GM21723 (cell line): ENCODE measurements around the gene NUDT4B.
"Not testable (repeated sequence)": the region's sequence is repeated elsewhere in the genome, so short reads cannot be mapped to it uniquely, and the experiment has no call there.

ENCODE experiments used
- ATAC-seq: cut with Tn5 transposase; IDR thresholded peaks from one replicate; pipeline ENCODE4 v1.9.1; 2021; ENCODE audit warnings: mild to moderate bottlenecking, moderate library complexity; ENCODE audit not compliant: unreplicated experiment

NUDT4B gene

GRCh38 chr1:148748563-148749334 is at the start of gene NUDT4B:
Gene NUDT4B (plus strand): TSS chr1:148748774. CDS start chr1:148748953, 179 bp downstream.
- ATAC-seq = peak; percentile 49

GRCh38 chr1:148699357-148699756 is 49.2 kb upstream of the NUDT4B start:
- ATAC-seq = not testable (repeated sequence)

- not testable (repeated sequence) for ATAC-seq
These were observed 46.3 kb upstream of the NUDT4B start for GRCh38 chr1:148702242-148702641.

- ATAC-seq = not testable (repeated sequence)
These were observed 44.5 kb upstream of the NUDT4B start for GRCh38 chr1:148703973-148704591.

- ATAC-seq = not testable (repeated sequence)
These were observed 43.1 kb upstream of the NUDT4B start for GRCh38 chr1:148705316-148705948.

GRCh38 chr1:148708779-148709333 is 39.7 kb upstream of the NUDT4B start:
- not testable (repeated sequence) for ATAC-seq

GRCh38 chr1:148710772-148711523 is 37.6 kb upstream of the NUDT4B start:
- ATAC-seq = not testable (repeated sequence)

- ATAC-seq = not testable (repeated sequence)
These were observed 36.2 kb upstream of the NUDT4B start for GRCh38 chr1:148712353-148712752.

GRCh38 chr1:148715518-148715917 is 33.1 kb upstream of the NUDT4B start:
- ATAC-seq = not testable (repeated sequence)

GRCh38 chr1:148716966-148717520 is 31.5 kb upstream of the NUDT4B start:
- ATAC-seq = not testable (repeated sequence)

- ATAC-seq = not testable (repeated sequence)
These were observed 27.7 kb upstream of the NUDT4B start for GRCh38 chr1:148720918-148721317.

- ATAC-seq = not testable (repeated sequence)
These were observed 25.8 kb upstream of the NUDT4B start for GRCh38 chr1:148722758-148723157.

GRCh38 chr1:148723515-148723914 is 25.1 kb upstream of the NUDT4B start:
- ATAC-seq = not testable (repeated sequence)

- not testable (repeated sequence) for ATAC-seq
These were observed 23.7 kb upstream of the NUDT4B start for GRCh38 chr1:148724872-148725271.

GRCh38 chr1:148727862-148728261 is 20.7 kb upstream of the NUDT4B start:
- not testable (repeated sequence) for ATAC-seq

GRCh38 chr1:148729128-148729527 is 19.4 kb upstream of the NUDT4B start:
- peak; percentile 66 for ATAC-seq

GRCh38 chr1:148729541-148729940 is 19.0 kb upstream of the NUDT4B start:
- not testable (repeated sequence) for ATAC-seq

GRCh38 chr1:148732277-148732676 is 16.3 kb upstream of the NUDT4B start:
- not testable (repeated sequence) for ATAC-seq

GRCh38 chr1:148733585-148734310 is 14.8 kb upstream of the NUDT4B start:
- peak; percentile 73 for ATAC-seq

GRCh38 chr1:148734311-148734662 is 14.3 kb upstream of the NUDT4B start:
- ATAC-seq = peak; percentile 45
